HS-5 (cell line): Measurements from ENCODE around the gene KRTAP4-5.
A peak's percentile ranks its signal among the peaks of the same experiment; 100 is the strongest.
"Not testable (repeated sequence)": the region's sequence is repeated elsewhere in the genome, so short reads cannot be mapped to it uniquely, and the experiment has no call there.

ENCODE experiments used
- DNase-seq: peaks from one replicate; pipeline ENCODE4 v3.0.0-alpha.2; 2012; ENCODE audit warnings: low read depth

Gene KRTAP4-5

GRCh38 chr17:41147531-41148204 lies 2.0 kb downstream of the KRTAP4-5 start:
- DNase-seq = no peak

DNA sequence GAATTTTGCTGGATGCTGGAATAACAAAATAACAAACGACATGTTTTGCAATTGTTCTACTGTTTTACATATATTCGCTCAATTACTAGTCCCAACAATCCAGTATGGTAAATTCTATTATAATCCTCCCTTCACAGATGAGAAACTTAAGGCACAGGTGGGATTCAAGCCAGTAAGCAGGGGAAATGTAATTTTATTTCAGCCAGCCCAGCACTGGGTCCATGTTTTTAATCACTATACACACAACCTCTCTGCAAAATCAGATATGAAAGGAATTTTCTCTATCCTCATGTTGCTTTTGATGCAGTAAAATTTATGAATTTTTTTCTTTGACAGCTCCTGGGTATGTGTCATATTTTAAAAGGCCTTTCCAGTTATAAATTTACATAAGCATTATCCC lies 4.4 kb downstream of the KRTAP4-5 start:
- no peak for DNase-seq

GRCh38 chr17:41144846-41145245 lies 4.8 kb downstream of the KRTAP4-5 start:
- no peak for DNase-seq

DNA sequence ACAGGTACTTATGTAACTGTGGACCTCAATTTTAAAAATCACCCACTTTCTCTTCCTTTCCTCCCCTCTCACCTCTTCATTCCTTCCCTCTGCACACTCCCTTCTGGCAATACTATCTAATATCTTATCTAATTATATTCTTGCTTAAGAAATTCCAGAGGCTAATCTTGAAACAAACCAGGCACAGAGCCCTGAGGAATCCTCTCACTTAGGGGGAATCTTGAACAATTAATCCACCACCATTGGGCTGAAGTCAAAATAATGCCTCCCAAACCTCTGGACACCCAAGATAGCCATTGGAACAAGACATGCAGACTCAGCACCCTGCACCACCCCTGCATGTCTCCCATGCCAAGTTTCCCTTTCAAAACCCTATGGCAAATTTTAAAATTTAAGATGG lies 8.3 kb downstream of the KRTAP4-5 start:
- DNase-seq = no peak

DNA sequence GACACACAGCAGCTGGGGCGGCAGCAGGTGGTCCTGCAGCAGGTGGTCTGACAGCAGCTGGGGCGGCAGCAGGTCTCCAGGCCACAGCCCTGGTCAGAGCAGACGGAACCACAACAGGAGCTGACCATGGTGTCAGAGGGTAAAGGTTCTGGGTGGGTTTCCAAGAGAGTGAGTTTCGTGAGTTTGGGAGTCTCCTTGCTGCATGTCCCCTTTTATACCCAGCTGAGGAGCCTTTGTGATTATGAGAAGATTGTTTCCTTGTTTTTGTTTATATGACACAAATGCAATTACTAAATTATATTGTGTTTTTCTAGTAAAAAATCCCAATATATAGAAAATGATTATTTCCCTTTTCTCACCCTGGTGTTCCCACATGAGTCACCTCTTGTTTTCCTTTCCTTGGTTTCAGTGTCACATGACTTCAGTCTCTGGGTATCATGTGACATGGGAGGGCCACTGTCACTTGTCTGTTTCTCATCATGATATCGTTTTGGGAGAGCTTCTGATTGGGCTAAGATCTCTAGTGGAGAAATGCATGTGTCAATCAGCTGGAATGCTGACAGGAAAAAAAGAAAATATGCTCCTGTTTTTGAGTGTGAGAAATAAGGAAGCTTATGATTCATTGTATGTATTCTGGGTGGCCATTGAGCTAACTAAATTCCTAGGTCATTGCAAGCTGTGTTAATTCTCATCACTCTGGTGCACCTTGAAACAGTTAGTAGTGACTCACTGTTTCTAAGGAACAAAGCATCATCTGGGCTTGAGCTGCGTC lies 9.1 kb downstream of the KRTAP4-5 start, which contains the start of gene KRTAP4-6:
KRTAP4-6 (minus strand) TSS at position 185 of the 772 bp plus-strand sequence; CDS start at position 128, 57 bp downstream.
- peak; percentile 93 for DNase-seq

DNA sequence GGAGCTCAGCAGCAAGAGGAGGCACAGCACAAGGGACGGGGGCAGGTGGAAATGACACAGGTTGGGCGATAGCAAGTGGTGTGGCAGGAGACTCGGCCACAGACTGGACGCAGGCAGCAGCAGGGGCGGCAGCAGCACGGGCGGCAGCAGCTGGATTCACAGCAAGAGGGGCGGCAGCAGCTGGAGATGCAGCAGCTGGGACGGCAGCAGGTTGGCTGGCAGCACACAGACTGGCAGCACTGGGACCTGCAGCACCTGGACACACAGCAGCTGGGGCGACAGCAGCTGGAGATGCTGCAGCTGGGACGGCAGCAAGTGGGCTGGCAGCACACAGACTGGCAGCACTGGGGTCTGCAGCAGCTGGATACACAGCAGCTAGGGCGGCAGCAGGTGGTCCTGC lies 9.8 kb downstream of the KRTAP4-5 start:
- not testable (repeated sequence) for DNase-seq

DNA sequence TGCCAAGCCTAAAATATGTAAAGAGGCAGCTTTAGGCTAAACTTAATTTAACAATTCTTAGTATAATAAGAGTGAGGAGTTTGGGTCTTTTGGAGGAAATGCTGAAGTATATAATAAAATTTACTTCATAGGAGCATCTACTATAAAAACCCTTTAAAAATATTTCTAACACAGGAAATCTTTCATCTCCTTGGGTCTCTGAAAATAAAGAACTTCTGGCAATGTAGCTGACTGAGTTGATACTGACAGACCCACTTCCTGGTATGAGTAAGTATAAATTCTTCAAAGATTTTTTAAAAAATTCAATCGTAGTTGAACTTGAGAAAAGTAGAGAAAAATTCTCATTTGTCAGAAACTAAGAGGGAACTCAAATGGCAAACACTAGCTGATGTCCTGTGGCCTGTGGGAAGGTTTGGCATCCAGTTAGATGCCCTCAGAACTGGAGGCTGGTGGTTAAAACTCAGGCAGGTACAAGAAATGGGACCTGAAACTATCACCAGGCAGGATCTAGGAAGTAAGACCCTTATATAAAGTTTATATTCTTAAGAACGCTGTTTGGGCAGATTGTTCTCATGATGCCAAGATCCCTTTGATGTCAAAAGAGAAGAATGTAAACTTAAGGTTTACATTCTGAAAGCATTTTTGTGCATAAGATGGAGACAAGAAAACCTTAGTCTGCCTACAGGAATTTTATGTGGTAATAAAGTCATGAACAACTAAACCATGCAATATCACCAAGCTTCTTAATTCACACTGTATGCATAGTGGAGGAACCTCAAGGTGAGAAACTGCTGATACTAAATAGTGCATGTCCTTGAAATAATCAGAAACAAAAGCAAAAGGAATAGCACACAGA lies 15.5 kb downstream of the KRTAP4-5 start:
- DNase-seq = no peak

DNA sequence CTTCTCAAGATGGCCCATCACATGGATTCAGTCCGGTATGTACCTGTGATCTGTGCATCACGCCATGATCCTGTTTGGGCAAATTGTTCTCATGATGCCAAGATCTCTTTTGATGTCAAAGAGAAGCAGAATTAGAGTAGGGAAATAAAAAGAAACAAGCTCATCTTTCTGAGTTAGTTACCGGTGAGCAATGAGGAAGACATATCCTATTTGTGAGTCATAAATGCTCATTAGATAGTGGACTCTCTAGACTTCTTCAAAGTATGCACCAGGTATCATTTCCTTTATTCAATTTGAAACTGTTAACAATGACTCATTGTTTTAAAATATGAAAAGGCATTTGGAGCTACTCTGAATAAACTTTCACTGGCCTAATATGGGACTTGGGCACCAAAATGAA lies 17.6 kb downstream of the KRTAP4-5 start:
- peak; percentile 42 for DNase-seq

- no peak for DNase-seq
Measured at GRCh38 chr17:41127371-41127770, 22.3 kb downstream of the KRTAP4-5 start.

DNA sequence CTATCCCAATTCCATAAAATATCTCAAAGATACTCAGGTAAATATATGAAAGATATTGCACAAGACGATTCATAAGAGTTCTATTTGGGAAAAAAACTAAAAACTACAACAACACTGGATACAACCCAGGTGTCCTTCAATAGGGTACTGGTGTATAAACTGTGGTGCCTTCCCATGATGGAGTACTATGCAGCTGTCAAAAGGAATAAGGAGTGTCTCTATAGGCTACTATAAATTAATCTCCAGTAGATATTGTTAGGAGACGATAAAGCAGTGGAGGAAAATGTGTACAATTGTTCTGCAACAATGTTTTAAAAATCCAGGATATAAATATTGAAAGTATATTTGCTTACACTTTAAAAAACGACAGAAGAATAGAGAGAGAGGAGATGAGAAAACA lies 23.2 kb downstream of the KRTAP4-5 start:
- no peak for DNase-seq

- DNase-seq = no peak
Measured at GRCh38 chr17:41125064-41125463, 24.6 kb downstream of the KRTAP4-5 start.

GRCh38 chr17:41123991-41124371 lies 25.6 kb downstream of the KRTAP4-5 start, which contains the start of gene KRTAP4-12:
TSS of gene KRTAP4-12 (minus strand) at chr17:41124182. CDS start at chr17:41124122, 60 bp downstream.
- DNase-seq = not testable (repeated sequence)

GRCh38 chr17:41123292-41123990 lies 26.2 kb downstream of the KRTAP4-5 start:
- not testable (repeated sequence) for DNase-seq

- DNase-seq = no peak
Measured at GRCh38 chr17:41121742-41122141, 27.9 kb downstream of the KRTAP4-5 start.

- DNase-seq = not testable (repeated sequence)
Measured at GRCh38 chr17:41119696-41120690, 29.6 kb downstream of the KRTAP4-5 start.

GRCh38 chr17:41118721-41119120 lies 30.9 kb downstream of the KRTAP4-5 start:
- no peak for DNase-seq

DNA sequence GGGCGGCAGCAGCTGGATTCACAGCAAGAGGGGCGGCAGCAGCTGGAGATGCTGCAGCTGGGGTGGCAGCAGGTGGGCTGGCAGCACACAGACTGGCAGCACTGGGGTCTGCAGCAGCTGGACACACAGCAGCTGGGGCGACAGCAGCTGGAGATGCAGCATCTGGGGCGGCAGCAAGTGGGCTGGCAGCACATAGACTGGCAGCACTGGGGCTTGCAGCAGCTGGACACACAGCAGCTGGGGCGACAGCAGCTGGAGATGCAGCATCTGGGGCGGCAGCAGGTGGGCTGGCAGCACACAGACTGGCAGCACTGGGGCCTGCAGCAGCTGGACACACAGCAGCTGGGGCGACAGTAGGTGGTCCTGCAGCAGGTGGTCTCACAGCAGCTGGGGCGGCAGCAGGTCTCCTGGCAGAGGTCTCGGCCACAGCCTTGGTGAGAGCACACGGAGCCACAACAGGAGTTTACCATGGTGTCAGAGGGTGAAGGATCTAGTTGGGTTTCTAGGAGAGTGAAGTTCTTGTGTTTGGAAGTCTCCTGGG lies 31.7 kb downstream of the KRTAP4-5 start, which contains the start of gene KRTAP4-11:
KRTAP4-11 (minus strand) TSS at position 528 of the 541 bp plus-strand sequence; CDS start at position 470, 58 bp downstream.
- not testable (repeated sequence) for DNase-seq

DNA sequence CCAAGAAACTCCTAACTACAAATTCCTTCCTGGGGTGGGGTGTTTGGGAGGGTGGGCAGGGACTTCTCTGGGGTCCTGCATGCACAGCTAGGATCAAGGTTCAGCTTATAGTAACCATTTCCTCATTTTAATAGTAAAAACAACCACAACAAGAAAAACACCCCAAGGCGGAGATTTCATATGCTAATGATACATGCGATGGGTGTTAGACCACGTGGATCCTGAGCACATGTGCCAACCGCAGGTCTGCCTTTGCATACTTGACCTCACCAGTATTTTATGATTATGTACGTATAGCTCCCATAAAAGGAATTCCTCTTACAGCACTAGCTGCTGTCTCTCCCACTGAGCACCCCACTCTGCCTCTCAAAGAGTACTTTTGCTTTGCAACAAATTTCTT lies 33.3 kb downstream of the KRTAP4-5 start:
- DNase-seq = no peak

DNA sequence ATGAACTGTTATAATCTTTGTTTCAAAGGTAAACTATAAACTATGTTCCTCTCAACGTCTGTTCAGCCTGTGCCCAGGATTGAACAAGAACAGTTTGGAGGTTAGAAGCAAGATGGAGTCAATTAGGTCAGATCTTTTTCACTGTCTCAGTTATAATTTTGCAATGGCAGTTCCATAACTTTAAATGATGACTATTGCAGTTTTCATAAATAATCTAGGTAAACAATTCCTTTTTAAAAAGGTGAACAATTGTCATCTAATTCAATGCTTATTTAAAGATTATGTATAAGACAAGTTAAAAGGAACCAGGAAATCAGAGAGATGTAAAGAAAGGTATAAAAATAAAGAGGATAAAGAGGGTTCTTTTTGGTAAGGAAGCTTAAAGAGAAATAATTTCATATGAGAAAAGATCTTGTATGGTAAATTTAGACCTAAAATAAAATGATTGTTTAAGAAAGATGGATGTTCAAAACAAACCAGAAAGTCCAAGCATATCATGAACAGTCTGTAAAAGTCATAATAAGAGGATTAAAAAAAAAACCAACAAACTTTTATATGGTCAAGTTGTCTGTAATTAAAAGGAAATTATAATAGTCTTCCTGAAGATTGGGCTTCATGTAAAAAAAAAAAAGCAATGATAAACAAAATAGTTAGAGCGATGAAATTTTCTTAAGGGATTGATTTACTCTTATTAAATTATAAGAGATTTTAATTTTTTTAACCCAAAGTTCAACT lies 38.3 kb downstream of the KRTAP4-5 start:
- DNase-seq = no peak
